Activated CD4-positive, CD25-positive, alpha-beta regulatory T cell treated with anti-CD3 and anti-CD28 coated beads, Interleukin-2, amount 50 U/mL, for 16 hours (primary cell): ENCODE data around the gene SKOR1.

Experiments used
- DNase-seq: peaks from one replicate; pipeline ENCODE4 v3.0.0-alpha.2; 2020; ENCODE audit warnings: low read depth, low spot score

Gene SKOR1

GRCh38 chr15:67824976-67825880 lies at the start of gene SKOR1:
SKOR1 (plus strand) TSS chr15:67825509; CDS start chr15:67825603, 94 bp downstream.
- no peak for DNase-seq

- no peak for DNase-seq
Observed at GRCh38 chr15:67775998-67776397, 49.3 kb upstream of the SKOR1 start.

GRCh38 chr15:67776600-67776999 lies 48.7 kb upstream of the SKOR1 start:
- no peak for DNase-seq

- DNase-seq, result no peak
Observed at GRCh38 chr15:67777071-67777470, 48.2 kb upstream of the SKOR1 start.

GRCh38 chr15:67777773-67778172 lies 47.5 kb upstream of the SKOR1 start:
- no peak for DNase-seq

GRCh38 chr15:67778968-67779548 lies 46.3 kb upstream of the SKOR1 start:
- no peak for DNase-seq

- DNase-seq, result no peak
Observed at GRCh38 chr15:67779549-67780111, 45.7 kb upstream of the SKOR1 start.

GRCh38 chr15:67781061-67781460 lies 44.2 kb upstream of the SKOR1 start:
- DNase-seq, result no peak

- no peak for DNase-seq
Observed at GRCh38 chr15:67781907-67782690, 43.2 kb upstream of the SKOR1 start.

- no peak for DNase-seq
Observed at GRCh38 chr15:67782691-67782991, 42.7 kb upstream of the SKOR1 start.

- peak; percentile 6 for DNase-seq
Observed at GRCh38 chr15:67783303-67783702, 42.0 kb upstream of the SKOR1 start.

- DNase-seq, result no peak
Observed at GRCh38 chr15:67784090-67784781, 41.1 kb upstream of the SKOR1 start.

GRCh38 chr15:67784856-67785430 lies 40.4 kb upstream of the SKOR1 start:
- DNase-seq, result no peak

GRCh38 chr15:67785431-67785830 lies 39.9 kb upstream of the SKOR1 start:
- DNase-seq, result no peak

GRCh38 chr15:67786646-67787045 lies 38.7 kb upstream of the SKOR1 start:
- no peak for DNase-seq

- no peak for DNase-seq
Observed at GRCh38 chr15:67788986-67789385, 36.3 kb upstream of the SKOR1 start.

- DNase-seq, result no peak
Observed at GRCh38 chr15:67790610-67791319, 34.5 kb upstream of the SKOR1 start.

GRCh38 chr15:67792250-67792942 lies 32.9 kb upstream of the SKOR1 start:
- DNase-seq, result no peak

- no peak for DNase-seq
Observed at GRCh38 chr15:67794832-67795574, 30.3 kb upstream of the SKOR1 start.
